Measurements from ENCODE around the gene DMGDH. TPM values are rescaled to one million over a fixed set of nuclear protein-coding genes. Genes with fewer than 3 reads are reported as not detected.

DMGDH gene
- total and polyA plus RNA-seq, 2 donors (not counting 1 experiment from before 2014, with no cell fraction given) = 0.47 to 0.63 TPM

- H3K27ac Mint-ChIP-seq = no peak overlapping the region
- no peak for DNase-seq
- Histone ChIP-seq H3K4me1 (ENCODE audit: control insufficient read depth in 2 of 2, insufficient read depth in 2 of 2, low read length in 2 of 2) (no peaks in the 10 kb centered on the region), H3K27ac (ENCODE audit: low read length in 2 of 2) (no peak overlapping the region), H2AFZ (ENCODE audit: insufficient read depth, low read depth, low read length, poor library complexity, severe bottlenecking) (no peak overlapping the region), H3K79me2 (ENCODE audit: control insufficient read depth, insufficient read depth, low read length) (no peaks in the 10 kb centered on the region), H4K20me1 (ENCODE audit: control insufficient read depth, insufficient read depth, low read length, poor library complexity, severe bottlenecking) (no peaks in the 10 kb centered on the region), H3K9me3 (ENCODE audit: control extremely low read depth in 1 of 3, control insufficient read depth in 2 of 3, insufficient read depth in 1 of 3, low read length in 2 of 3) (no peaks in the 10 kb centered on the region), H3K36me3 (replicated peaks in 1 of 2; ENCODE audit: control extremely low read depth in 1 of 2, control insufficient read depth in 1 of 2, extremely low read depth in 1 of 2, insufficient read depth in 2 of 2, low read length in 1 of 2) (no peaks in the 10 kb centered on the region), H3K27me3 (replicated peaks in 1 of 4; ENCODE audit: control extremely low read depth in 1 of 4, control insufficient read depth in 3 of 4, insufficient read depth in 4 of 4, low read length in 3 of 4) (peaks cover 0 to 6% (median 0%) of the 10 kb centered on the region in 4 experiments), H3K4me2 (replicated peaks; ENCODE audit: low read depth, low read length, poor library complexity, severe bottlenecking) (no peak overlapping the region), H3K4me3 (ENCODE audit: control extremely low read depth in 1 of 5, extremely low read depth in 1 of 5, insufficient read depth in 1 of 5, low read depth in 2 of 5, low read length in 4 of 5) (no peak overlapping the region), H3K9ac (ENCODE audit: low read length) (no peak overlapping the region)
- POLR2A ChIA-PET = no interaction called here
- no CpG with 5 or more reads among the region's 3 CpGs for WGBS (ENCODE audit: insufficient coverage)
- CTCF ChIA-PET = no interaction called here
- no peaks in the 10 kb centered on the region for H3K4me1 Mint-ChIP-seq
- H3K9me3 Mint-ChIP-seq (ENCODE audit: insufficient read depth) = no peaks in the 10 kb centered on the region
- no peak for ATAC-seq (ENCODE audit: low read depth)
- peaks cover 24% of the 10 kb centered on the region for H3K27me3 Mint-ChIP-seq
- no peak for TF ChIP-seq EZH2 (IDR thresholded peaks at IDR 0.05; ENCODE audit: borderline replicate concordance, insufficient read depth, low read depth, low read length, poor library complexity, severe bottlenecking)
- TF ChIP-seq CTCF (IDR thresholded peaks at IDR 0.05) = no peak
- H3K4me3 Mint-ChIP-seq = no peak overlapping the region
- intact Hi-C loops (cut with micrococcal nuclease) = no loop called here
Observed at GRCh38 chr5:79091064-79091463, 21.6 kb upstream of the DMGDH start.

- H3K4me2 ChIP-seq (replicated peaks; ENCODE audit: low read depth, low read length, poor library complexity, severe bottlenecking) = no peak overlapping the region
- no peak for ATAC-seq (ENCODE audit: low read depth)
- H3K27me3 ChIP-seq (replicated peaks in 1 of 4; ENCODE audit: control extremely low read depth in 1 of 4, control insufficient read depth in 3 of 4, insufficient read depth in 4 of 4, low read length in 3 of 4) = peaks cover 0 to 6% (median 0%) of the 10 kb centered on the region in 4 experiments
- DNase-seq = no peak
- no peaks in the 10 kb centered on the region for H3K79me2 ChIP-seq (ENCODE audit: control insufficient read depth, insufficient read depth, low read length)
- TF ChIP-seq EZH2 (IDR thresholded peaks at IDR 0.05; ENCODE audit: borderline replicate concordance, insufficient read depth, low read depth, low read length, poor library complexity, severe bottlenecking) (no peak), CTCF (IDR thresholded peaks at IDR 0.05) (no peak)
- H3K9ac ChIP-seq (ENCODE audit: low read length) = no peak overlapping the region
- no peak overlapping the region for H3K4me3 ChIP-seq (ENCODE audit: control extremely low read depth in 1 of 5, extremely low read depth in 1 of 5, insufficient read depth in 1 of 5, low read depth in 2 of 5, low read length in 4 of 5)
- POLR2A ChIA-PET = no interaction called here
- intact Hi-C loops (cut with micrococcal nuclease) = no loop called here
- H4K20me1 ChIP-seq (ENCODE audit: control insufficient read depth, insufficient read depth, low read length, poor library complexity, severe bottlenecking) = no peaks in the 10 kb centered on the region
- no peaks in the 10 kb centered on the region for H3K4me1 Mint-ChIP-seq
- H3K4me1 ChIP-seq (ENCODE audit: control insufficient read depth in 2 of 2, insufficient read depth in 2 of 2, low read length in 2 of 2) = no peaks in the 10 kb centered on the region
- no peaks in the 10 kb centered on the region for H3K36me3 ChIP-seq (replicated peaks in 1 of 2; ENCODE audit: control extremely low read depth in 1 of 2, control insufficient read depth in 1 of 2, extremely low read depth in 1 of 2, insufficient read depth in 2 of 2, low read length in 1 of 2)
- H3K9me3 ChIP-seq (ENCODE audit: control extremely low read depth in 1 of 3, control insufficient read depth in 2 of 3, insufficient read depth in 1 of 3, low read length in 2 of 3) = no peaks in the 10 kb centered on the region
- WGBS (ENCODE audit: insufficient coverage) = 84% methylated on average over 3 of the region's 4 CpGs
- H3K27ac Mint-ChIP-seq = no peak overlapping the region
- CTCF ChIA-PET = no interaction called here
- no peak overlapping the region for H3K27ac ChIP-seq (ENCODE audit: low read length in 2 of 2)
- H3K9me3 Mint-ChIP-seq (ENCODE audit: insufficient read depth) = no peaks in the 10 kb centered on the region
- H3K27me3 Mint-ChIP-seq = peaks cover 20% of the 10 kb centered on the region
- H3K4me3 Mint-ChIP-seq = no peak overlapping the region
- H2AFZ ChIP-seq (ENCODE audit: insufficient read depth, low read depth, low read length, poor library complexity, severe bottlenecking) = no peak overlapping the region
Observed at GRCh38 chr5:79088507-79088906, 19.0 kb upstream of the DMGDH start.
